GM21717 (cell line): ENCODE measurements around the gene LAPTM4A.

Experiments
- ATAC-seq: cut with Tn5 transposase; IDR thresholded peaks from one replicate; pipeline ENCODE4 v1.9.1; 2021; ENCODE audit warnings: mild to moderate bottlenecking, moderate library complexity; ENCODE audit not compliant: unreplicated experiment

The LAPTM4A gene

DNA sequence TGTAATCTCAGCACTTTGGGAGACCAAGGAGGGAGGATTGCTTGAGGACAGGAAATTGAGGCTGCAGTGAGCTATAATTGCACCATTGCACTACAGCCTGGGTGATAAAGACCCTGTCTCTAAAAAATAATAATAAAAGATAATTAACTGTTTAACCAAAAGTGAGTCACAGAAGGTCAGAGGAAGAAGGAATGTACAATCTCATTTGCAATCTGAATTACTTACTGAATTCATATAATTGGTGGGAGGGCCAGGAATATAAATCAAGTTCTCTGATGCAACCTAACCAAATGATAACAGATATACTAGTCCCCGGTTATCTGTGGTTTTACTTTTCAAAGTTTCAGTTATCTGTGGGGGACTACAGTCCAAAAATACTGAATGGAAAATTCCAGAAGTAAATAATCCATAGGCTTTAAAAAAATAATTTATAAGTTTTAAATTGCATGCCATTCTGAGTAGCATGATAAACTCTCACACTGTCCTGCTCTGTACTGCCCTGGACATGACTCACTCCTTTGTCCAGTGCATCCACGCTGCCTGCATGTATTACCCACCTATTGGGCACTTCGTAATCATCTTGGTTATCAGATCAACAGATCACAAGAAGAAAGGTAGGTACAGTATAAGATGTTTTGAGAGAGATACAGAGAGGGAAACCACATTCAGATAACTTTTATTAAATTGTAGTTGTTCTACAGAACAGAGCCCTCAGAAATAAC is 26.2 kb downstream of the LAPTM4A start:
- ATAC-seq: no peak

GRCh38 chr2:20023688-20024087 is 27.7 kb downstream of the LAPTM4A start:
- no peak for ATAC-seq

- no peak for ATAC-seq
Observed at GRCh38 chr2:20021405-20022009, 29.9 kb downstream of the LAPTM4A start.

DNA sequence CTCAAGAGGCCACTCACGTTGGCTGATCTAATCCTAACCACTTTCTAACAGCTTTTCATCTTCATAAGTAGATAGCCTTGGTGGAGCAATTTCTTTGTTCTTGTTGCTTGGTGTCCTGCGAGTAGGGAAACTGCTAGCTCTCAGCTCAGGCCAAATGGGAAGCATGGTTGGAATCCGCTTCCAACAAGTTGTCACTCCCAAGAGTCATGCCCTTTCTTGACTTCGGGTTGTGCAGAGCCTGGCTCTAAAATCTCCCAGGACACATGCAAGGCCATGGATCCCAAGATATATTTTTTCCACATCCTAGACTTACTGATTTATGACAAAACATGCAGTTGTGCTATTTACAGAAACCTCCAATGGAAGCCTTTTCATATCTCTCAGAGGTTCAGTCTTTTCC is 31.7 kb downstream of the LAPTM4A start:
- ATAC-seq: no peak

GRCh38 chr2:20018601-20019152 is 32.8 kb downstream of the LAPTM4A start:
- no peak for ATAC-seq

DNA sequence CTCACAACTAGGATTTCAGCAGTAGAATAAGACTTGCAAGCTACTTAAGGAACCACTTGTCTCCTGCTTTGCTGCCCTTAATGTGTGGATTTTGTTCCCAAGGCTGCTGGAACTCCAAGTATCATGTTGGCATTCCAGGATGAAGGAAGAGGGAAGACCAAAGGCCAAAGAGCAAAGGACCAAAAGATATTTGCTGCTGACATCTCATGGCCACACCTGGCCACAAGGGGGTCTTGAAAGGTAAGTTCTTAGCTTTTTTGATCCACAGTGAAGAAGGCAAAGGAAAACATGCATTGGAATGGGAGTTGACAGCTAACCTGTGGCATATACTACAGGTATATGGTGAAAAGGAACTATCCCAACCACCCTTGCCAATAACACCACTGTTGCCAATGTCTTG is 35.1 kb downstream of the LAPTM4A start:
- no peak for ATAC-seq

GRCh38 chr2:20015482-20016083 is 35.8 kb downstream of the LAPTM4A start:
- no peak for ATAC-seq

DNA sequence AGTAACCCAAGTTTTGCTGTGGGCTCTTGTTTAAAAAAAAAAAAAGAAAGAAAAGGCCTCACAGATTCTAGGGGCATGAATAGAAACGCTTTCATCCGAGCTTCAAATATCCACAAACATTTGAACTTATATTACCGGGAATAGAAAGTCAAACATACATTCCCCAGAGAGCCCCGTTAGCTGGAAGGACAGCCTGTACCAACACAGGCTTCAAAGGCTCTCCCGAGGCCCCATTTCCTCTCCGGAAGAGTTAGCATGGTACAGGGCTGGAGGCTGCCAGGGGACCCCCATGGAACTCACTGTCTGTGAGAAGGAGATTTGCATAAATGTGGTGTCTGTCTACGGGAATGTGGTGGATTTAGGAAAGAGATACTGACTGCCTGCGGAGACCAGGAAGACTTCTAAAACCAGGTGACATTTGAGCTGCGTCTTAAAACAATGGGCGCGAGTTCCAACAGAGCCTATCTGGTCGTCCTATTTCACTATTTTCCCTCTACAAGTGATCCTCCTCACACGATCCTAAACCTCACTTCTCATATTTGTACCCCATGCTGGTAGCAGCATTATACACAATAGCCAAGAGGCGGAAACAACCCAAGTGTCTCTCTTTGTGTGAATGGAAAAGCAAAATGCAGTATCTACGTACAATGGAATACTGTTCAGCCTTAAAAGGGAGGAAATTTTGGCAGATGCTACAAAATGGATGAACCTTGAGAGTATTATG is 38.1 kb downstream of the LAPTM4A start:
- ATAC-seq: no peak

DNA sequence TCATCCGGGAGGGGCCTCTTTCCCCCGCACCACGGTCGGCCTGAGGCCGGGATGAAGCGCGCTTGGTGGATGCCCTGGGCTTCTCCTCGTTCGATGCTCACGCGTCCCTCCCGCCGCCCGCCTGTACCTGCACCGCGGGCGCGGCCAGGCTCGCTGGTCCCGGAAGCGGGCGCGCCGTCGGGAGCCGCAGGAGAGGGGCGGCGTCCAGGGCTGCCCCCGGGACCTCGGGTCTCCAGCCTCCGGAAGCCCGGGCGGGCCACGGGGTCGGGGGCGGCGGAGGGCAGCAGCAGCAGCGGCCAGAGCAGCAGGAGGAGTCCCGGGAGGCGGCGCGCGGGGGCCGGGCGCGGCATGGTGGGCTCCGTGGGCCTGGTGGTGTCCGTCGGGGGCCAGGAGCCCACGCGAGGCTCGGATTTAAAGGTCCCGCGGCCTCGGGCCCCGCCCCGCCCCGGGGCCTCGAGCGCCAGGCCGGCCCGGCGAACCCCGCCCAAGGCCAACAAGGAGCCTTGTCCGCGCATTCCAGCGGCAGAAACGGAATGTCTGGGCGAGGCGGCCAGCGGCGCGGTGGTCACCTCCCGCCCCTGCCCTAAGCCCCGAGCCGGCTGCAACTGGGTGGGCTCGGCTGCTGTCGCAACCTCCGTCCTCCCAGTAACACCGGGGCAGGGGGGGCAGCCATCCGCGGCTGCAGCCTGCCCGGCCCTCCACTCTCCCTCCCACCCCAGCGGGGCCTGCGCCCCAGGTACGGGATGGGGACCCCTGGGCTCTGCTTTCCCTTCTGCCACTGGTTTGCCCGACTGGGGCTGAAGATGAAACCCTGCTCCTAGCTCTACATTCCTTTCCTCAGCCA is 38.9 kb downstream of the LAPTM4A start, which contains the start of gene MATN3:
MATN3 (minus strand) TSS at position 387 of the 844 bp plus-strand sequence; CDS start at position 350, 37 bp downstream.
- ATAC-seq: no peak

DNA sequence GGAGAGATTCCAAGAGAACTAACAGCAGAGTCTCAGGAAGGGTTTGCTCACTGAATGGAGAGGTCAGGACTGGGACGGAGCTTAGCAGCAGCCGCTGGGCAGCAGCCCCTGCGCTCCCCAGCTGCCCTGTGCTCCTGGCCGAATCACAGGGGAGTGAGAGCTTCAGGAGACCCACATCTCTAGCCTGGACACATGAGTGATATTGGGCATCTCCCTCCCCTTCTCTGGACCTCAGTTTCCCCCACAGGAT is 39.5 kb downstream of the LAPTM4A start:
- no peak for ATAC-seq

GRCh38 chr2:20011276-20012031 is 40.0 kb downstream of the LAPTM4A start:
- no peak for ATAC-seq

DNA sequence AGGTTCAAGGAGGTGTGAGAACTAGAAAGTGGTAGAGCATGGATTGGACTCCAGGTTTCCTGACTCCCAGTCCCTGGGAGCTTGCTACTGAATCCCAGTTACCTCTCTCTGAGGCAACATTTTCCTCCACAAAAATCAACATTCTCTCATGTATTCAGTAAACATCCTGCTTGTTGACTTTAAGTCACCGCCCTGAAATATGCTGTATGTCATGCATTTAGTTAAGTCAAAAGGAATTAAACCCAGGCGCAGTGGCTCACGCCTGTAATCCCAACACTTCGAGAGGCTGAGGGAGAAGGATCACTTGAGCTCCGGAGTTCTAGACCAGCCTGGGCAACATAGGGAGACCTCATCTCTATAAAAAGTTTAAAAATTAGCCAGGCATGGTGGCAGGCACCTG is 42.7 kb downstream of the LAPTM4A start:
- ATAC-seq: no peak

DNA sequence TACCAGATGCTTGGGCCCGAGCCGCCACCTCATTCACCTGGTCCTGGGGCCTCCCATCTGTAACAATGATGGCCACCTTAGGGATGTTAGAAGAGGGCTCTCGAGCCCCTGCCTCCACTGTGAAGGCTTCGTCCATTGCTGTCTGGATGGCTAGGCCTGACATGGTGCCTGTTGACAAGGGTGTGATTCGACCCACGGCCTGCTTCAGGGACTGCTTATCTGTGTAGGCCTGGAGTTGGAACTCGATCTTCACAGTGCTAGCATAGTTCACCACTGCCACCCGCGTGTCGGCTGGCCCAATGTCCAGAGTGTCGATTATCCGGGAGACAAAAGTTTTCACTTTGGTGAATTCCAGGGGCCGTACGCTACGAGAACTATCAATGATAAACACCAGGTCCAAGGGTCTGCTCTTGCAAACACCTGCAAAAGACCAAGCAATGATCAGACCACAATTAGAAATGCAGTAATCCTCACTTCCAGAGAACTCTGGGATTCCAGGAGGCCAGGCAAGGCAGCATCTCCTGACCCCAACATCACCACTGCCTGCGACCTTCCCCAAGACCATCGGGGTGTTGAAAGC is 45.4 kb downstream of the LAPTM4A start:
- ATAC-seq: no peak

- no peak for ATAC-seq
Observed at GRCh38 chr2:20005067-20005627, 46.3 kb downstream of the LAPTM4A start.

DNA sequence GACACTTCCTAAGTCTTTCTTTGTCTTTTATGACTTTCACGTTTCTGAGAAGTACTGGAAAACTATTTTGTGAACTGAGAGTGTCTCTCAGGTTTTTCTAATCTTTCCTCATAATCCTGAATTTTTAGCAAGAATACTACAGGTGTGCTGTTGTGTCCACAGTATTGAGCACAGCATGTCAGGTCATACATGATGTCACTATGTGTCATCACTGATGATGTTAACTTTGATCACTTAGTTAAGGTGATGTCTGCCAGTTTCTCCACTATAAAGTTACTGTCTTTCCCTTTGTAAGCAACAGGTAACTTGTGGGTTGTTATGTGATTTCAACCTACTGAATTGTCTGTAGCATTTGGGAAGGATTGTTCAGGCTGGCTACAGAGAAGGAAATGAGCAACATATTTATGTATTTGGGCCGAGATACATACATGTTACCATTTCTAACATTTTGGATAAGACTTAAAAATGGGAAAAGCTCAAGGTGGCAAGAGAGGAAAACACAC is 50.0 kb downstream of the LAPTM4A start:
- no peak for ATAC-seq

DNA sequence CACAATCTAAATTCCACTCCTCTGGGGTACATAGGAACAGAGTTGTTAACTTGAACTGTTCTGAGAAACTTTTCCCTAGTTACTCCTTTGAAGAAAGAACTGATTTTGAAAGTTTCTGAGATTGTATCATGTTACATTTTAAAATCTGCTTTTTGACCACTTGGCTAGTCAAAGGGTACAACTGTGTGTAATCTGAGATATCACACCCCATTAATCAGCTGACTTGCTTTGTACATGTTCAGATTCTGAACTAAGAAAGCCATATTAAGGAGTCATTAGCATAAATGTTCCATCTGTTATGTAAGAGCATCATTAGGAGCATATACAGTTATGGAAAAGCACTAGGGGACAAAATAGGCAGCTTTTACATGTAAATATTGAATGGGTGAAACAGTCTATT is 57.7 kb downstream of the LAPTM4A start:
- no peak for ATAC-seq

- ATAC-seq: no peak
Observed at GRCh38 chr2:19991895-19992294, 59.5 kb downstream of the LAPTM4A start.

DNA sequence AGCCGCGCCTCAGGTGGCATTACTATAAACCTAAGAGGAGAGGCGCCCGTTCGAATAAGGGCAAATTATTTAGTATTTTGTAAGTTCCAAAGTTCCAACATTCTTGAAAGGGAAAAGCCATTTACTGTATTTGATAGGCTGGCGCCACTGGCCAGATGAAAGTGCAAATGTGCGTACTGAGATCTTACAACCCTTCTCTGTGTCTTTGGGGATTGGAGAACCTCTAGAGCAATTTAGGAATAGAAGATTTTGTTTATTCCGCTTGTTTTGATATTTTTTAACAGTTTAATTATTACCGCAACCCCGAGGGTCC is 61.1 kb downstream of the LAPTM4A start:
- ATAC-seq: no peak
